ENCODE data around the gene GTSE1.

The GTSE1 gene

DNA sequence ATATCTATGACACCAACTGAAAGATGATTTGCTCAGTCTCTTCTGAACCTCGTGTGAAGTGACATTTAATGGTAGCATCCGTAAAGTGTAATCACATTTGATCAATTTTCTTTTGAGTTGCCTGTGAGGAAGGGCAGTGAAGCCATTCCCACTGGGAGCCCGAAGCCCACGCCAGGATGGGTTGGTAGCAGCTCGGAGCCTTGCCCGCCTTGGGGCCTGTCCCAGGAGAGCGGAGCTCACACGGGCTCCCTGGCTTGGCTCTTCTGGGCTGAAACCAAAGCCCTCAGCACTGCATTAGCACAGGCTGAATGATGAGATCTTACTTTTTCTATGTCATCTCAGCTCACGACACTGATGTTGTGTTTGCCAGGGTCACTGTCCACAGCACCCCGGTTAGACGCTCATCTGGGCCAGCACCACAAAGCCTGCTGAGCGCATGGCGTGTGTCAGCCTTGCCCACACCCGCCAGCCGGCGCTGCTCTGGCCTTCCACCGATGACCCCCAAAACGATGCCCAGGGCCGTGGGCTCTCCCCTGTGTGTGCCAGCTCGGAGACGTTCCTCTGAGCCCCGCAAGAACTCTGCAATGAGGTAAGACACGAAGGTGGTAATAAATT lies 29.5 kb downstream of the GTSE1 start:
- Histone ChIP-seq H3K36me3 (ENCODE audit: control insufficient read depth, insufficient read depth, low read length) (no peaks in the 10 kb centered on the region), H3K79me2 (no peaks in the 10 kb centered on the region), H3K27me3 (ENCODE audit: control insufficient read depth, insufficient read depth, low read length) (no peaks in the 10 kb centered on the region), H3K9ac (no peak overlapping the region), H2AFZ (no peak overlapping the region), H3K9me3 (ENCODE audit: control insufficient read depth, low read length) (no peaks in the 10 kb centered on the region), H3K27ac (no peak overlapping the region), H3K4me3 (ENCODE audit: low read depth, low read length) (no peak overlapping the region), H3K4me1 (no peaks in the 10 kb centered on the region), H3K4me2 (ENCODE audit: low read length) (no peak overlapping the region)
- no peak for TF ChIP-seq CTCF (IDR thresholded peaks at IDR 0.05)

DNA sequence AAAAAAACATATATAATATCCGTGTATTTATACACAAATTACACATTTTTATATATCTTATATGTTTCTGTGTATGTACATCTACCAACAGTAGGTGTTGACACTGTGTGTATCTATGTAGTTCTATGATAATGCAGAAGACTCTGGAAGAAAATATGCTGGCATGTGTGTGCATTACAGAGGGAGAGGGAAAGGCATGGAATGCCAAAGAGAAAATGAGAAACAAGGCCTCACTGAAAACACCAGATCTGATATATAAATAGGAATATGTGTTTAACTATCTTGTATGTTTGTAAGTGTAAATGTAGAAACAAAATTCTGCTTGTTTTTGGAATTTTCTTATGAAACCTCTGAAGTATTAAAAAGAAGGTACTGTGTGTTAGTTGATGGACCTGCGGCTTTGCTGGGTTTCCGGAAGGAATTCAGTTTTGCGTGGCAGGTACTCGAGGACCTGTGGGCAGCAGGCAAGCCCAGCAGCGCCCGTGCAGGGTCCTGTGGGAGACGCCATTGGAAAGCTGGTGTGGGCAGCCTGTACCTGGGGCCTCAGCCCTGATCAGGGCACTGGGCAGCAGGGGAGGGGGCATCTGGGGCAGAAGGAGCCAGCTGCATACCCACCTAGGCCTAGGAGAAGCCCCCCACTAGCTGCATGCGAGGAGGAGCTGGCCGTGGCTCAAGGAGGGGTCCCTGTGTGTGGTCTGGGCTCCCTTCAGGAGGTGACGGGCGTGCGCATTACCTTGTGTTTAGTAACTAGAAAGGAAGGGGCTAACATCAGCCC lies 31.2 kb downstream of the GTSE1 start:
- Histone ChIP-seq H3K4me1 (no peaks in the 10 kb centered on the region), H3K9me3 (ENCODE audit: control insufficient read depth, low read length) (no peaks in the 10 kb centered on the region), H3K27me3 (ENCODE audit: control insufficient read depth, insufficient read depth, low read length) (no peaks in the 10 kb centered on the region), H3K27ac (no peak overlapping the region), H2AFZ (no peak overlapping the region), H3K4me2 (ENCODE audit: low read length) (no peak overlapping the region), H3K79me2 (no peaks in the 10 kb centered on the region), H3K9ac (no peak overlapping the region), H3K4me3 (ENCODE audit: low read depth, low read length) (no peak overlapping the region), H3K36me3 (ENCODE audit: control insufficient read depth, insufficient read depth, low read length) (no peaks in the 10 kb centered on the region)
- no peak for TF ChIP-seq CTCF (IDR thresholded peaks at IDR 0.05)

DNA sequence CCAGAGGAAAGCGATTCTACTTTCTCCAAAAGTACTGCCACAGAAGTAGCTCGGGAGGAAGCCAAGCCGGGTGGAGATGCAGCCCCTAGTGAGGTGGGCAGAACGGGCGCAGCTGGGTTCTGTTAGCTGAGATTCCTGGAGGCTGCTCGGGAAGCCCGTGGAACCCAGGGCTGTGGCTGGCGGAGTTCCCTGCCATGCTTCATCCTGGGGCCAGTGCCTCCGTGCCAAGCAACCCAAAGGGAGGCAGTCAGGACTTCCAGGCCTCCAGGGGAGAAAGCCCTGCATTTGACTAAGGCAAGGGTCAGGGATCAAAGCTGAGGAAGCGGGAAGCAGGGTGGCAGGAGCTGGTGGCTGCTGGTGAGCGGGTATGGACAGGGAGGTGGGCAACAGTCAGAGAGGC lies 32.1 kb downstream of the GTSE1 start:
- Histone ChIP-seq H3K27ac (no peak overlapping the region), H3K9me3 (ENCODE audit: control insufficient read depth, low read length) (no peaks in the 10 kb centered on the region), H3K4me1 (no peaks in the 10 kb centered on the region), H3K9ac (no peak overlapping the region), H3K36me3 (ENCODE audit: control insufficient read depth, insufficient read depth, low read length) (no peaks in the 10 kb centered on the region), H3K27me3 (ENCODE audit: control insufficient read depth, insufficient read depth, low read length) (no peaks in the 10 kb centered on the region), H3K79me2 (no peaks in the 10 kb centered on the region), H2AFZ (no peak overlapping the region), H3K4me3 (ENCODE audit: low read depth, low read length) (no peak overlapping the region), H3K4me2 (ENCODE audit: low read length) (no peak overlapping the region)
- no peak for TF ChIP-seq CTCF (IDR thresholded peaks at IDR 0.05)

DNA sequence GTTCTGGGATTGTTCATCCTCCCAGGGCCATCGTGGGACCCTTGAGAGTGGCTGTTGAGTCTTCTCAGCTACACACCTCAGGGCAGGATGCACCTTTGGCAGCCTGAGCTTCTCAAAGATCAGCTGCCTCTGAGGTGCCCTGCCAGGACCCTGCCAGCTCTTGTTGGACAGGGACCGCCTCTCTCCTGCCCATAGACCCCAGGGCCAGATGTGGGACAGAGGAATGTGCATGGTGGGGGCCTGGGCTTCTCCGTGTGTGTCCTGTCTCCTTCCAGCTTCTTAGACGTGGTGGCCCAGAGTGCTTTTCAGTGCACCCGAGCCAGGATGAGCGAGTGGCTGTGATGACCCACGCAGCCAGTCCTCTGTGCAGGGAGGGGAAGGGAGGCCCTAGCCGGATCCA lies 32.9 kb downstream of the GTSE1 start:
- Histone ChIP-seq H3K27ac (no peak overlapping the region), H2AFZ (no peak overlapping the region), H3K27me3 (ENCODE audit: control insufficient read depth, insufficient read depth, low read length) (no peaks in the 10 kb centered on the region), H3K36me3 (ENCODE audit: control insufficient read depth, insufficient read depth, low read length) (no peaks in the 10 kb centered on the region), H3K79me2 (no peaks in the 10 kb centered on the region), H3K4me1 (no peaks in the 10 kb centered on the region), H3K4me2 (ENCODE audit: low read length) (no peak overlapping the region), H3K4me3 (ENCODE audit: low read depth, low read length) (no peak overlapping the region), H3K9ac (no peak overlapping the region), H3K9me3 (ENCODE audit: control insufficient read depth, low read length) (no peaks in the 10 kb centered on the region)
- TF ChIP-seq CTCF (IDR thresholded peaks at IDR 0.05): no peak

DNA sequence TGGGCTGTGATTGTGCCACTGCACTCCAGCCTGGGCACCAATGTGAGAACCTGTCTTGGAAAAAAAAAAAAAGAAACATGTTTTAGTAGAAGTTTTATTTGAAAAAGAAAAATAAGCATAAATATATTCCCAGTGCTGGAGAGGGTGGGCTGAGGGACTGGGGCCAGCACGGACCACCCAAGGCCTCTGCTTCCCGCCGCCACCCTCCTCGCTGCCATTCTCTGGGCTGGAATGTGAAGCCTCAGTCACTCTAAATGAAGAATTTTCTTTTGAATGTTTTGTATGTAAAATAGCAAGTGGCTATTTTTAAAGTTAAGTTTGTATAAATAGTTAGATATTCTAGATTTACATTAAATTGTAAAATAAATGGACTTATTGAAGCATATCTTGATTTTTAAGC lies 33.8 kb downstream of the GTSE1 start:
- Histone ChIP-seq H3K36me3 (ENCODE audit: control insufficient read depth, insufficient read depth, low read length) (no peaks in the 10 kb centered on the region), H3K4me1 (no peaks in the 10 kb centered on the region), H3K9me3 (ENCODE audit: control insufficient read depth, low read length) (no peaks in the 10 kb centered on the region), H3K4me3 (ENCODE audit: low read depth, low read length) (no peak overlapping the region), H3K79me2 (no peaks in the 10 kb centered on the region), H3K27ac (no peak overlapping the region), H2AFZ (no peak overlapping the region), H3K9ac (no peak overlapping the region), H3K27me3 (ENCODE audit: control insufficient read depth, insufficient read depth, low read length) (no peaks in the 10 kb centered on the region), H3K4me2 (ENCODE audit: low read length) (no peak overlapping the region)
- no peak for TF ChIP-seq CTCF (IDR thresholded peaks at IDR 0.05)

Measured in parathyroid adenoma (tissue), 2 donors.